Non-pigmented ciliary epithelial cell (primary cell): ENCODE results near the gene PRKAR1B.

Experiments
- DNase-seq: peaks from one replicate; pipeline ENCODE4 v3.0.0-alpha.2; 2010; ENCODE audit warnings: low read depth

PRKAR1B gene

GRCh38 chr7:721619-722248, 5.3 kb downstream of the PRKAR1B start:
- no peak for DNase-seq

GRCh38 chr7:716636-717035, 10.4 kb downstream of the PRKAR1B start:
- no peak for DNase-seq

- no peak for DNase-seq
These were observed 10.9 kb downstream of the PRKAR1B start for GRCh38 chr7:716222-716621.

- no peak for DNase-seq
These were observed 12.8 kb downstream of the PRKAR1B start for GRCh38 chr7:714251-714671.

GRCh38 chr7:713488-714230, 13.4 kb downstream of the PRKAR1B start:
- DNase-seq: no peak

GRCh38 chr7:713139-713457, 14.0 kb downstream of the PRKAR1B start:
- DNase-seq: no peak

- DNase-seq: no peak
These were observed 14.5 kb downstream of the PRKAR1B start for GRCh38 chr7:712381-713138.

GRCh38 chr7:711922-712380, 15.1 kb downstream of the PRKAR1B start:
- no peak for DNase-seq

GRCh38 chr7:711093-711921, 15.8 kb downstream of the PRKAR1B start:
- DNase-seq: no peak

- no peak for DNase-seq
These were observed 16.9 kb downstream of the PRKAR1B start for GRCh38 chr7:710161-710560.

- no peak for DNase-seq
These were observed 19.6 kb downstream of the PRKAR1B start for GRCh38 chr7:707296-708000.

- DNase-seq: no peak
These were observed 20.4 kb downstream of the PRKAR1B start for GRCh38 chr7:706721-707120.

- no peak for DNase-seq
These were observed 24.0 kb downstream of the PRKAR1B start for GRCh38 chr7:703049-703448.

- DNase-seq: no peak
These were observed 25.9 kb downstream of the PRKAR1B start for GRCh38 chr7:701086-701671.

GRCh38 chr7:699476-700170, 27.5 kb downstream of the PRKAR1B start:
- no peak for DNase-seq

GRCh38 chr7:698515-699475, 28.3 kb downstream of the PRKAR1B start:
- DNase-seq: no peak

- no peak for DNase-seq
These were observed 30.1 kb downstream of the PRKAR1B start for GRCh38 chr7:696812-697551.

GRCh38 chr7:696426-696811, 30.7 kb downstream of the PRKAR1B start:
- DNase-seq: no peak

- no peak for DNase-seq
These were observed 33.8 kb downstream of the PRKAR1B start for GRCh38 chr7:693280-693679.
